GM19193 (cell line): ENCODE results near the gene CFAP65.

Experiments
- POLR2A ChIP-seq: IDR thresholded peaks from 4 replicates; pipeline ENCODE4 v1.6.1; 2011; ENCODE audit not compliant: insufficient read depth, insufficient read length; ENCODE audit errors: extremely low read depth

The CFAP65 gene

GRCh38 chr2:219041252-219041651, at the start of gene CFAP65:
Gene CFAP65 (minus strand): TSS chr2:219041516. CDS start chr2:219039048, 2,468 bp downstream.
- no peak for TF ChIP-seq POLR2A

- no peak for TF ChIP-seq POLR2A
These were observed 49.4 kb upstream of the CFAP65 start for GRCh38 chr2:219090436-219091299.

- TF ChIP-seq POLR2A, result no peak
These were observed 48.0 kb upstream of the CFAP65 start for GRCh38 chr2:219089330-219089729.

- TF ChIP-seq POLR2A, result no peak
These were observed 46.5 kb upstream of the CFAP65 start for GRCh38 chr2:219087848-219088247.

GRCh38 chr2:219087361-219087760, 46.0 kb upstream of the CFAP65 start:
- TF ChIP-seq POLR2A, result no peak

GRCh38 chr2:219086196-219086595, 44.9 kb upstream of the CFAP65 start:
- TF ChIP-seq POLR2A, result no peak

- no peak for TF ChIP-seq POLR2A
These were observed 43.5 kb upstream of the CFAP65 start for GRCh38 chr2:219084791-219085190.

- TF ChIP-seq POLR2A, result no peak
These were observed 41.1 kb upstream of the CFAP65 start for GRCh38 chr2:219082332-219082958.

GRCh38 chr2:219081701-219082331, 40.5 kb upstream of the CFAP65 start:
- no peak for TF ChIP-seq POLR2A

GRCh38 chr2:219081096-219081495, 39.8 kb upstream of the CFAP65 start:
- no peak for TF ChIP-seq POLR2A

GRCh38 chr2:219079417-219079816, 38.1 kb upstream of the CFAP65 start:
- TF ChIP-seq POLR2A, result no peak

GRCh38 chr2:219078951-219079350, 37.6 kb upstream of the CFAP65 start:
- TF ChIP-seq POLR2A, result no peak

- no peak for TF ChIP-seq POLR2A
These were observed 36.8 kb upstream of the CFAP65 start for GRCh38 chr2:219078126-219078525.

GRCh38 chr2:219076253-219076652, 34.9 kb upstream of the CFAP65 start:
- TF ChIP-seq POLR2A, result no peak

- TF ChIP-seq POLR2A, result no peak
These were observed 32.3 kb upstream of the CFAP65 start for GRCh38 chr2:219073413-219074129.
